Smooth muscle cell (in vitro differentiated cells): ENCODE results near the gene SORL1. TPM values are rescaled to one million over a fixed set of nuclear protein-coding genes. Genes with fewer than 3 reads are reported as not detected.

Source experiments
- DNase-seq: peaks from one replicate; lab custom pipeline; 2025; ENCODE audit not compliant: unreplicated experiment; lab: John Stamatoyannopoulos, UW
- H2AFZ ChIP-seq: fragments of 200-600 bp; sonication (generic); 2 replicates; pipeline ENCODE4 v1.6.0; 2016; ENCODE audit warnings: antibody characterized with exemption, low read depth, mild to moderate bottlenecking
- H3F3A ChIP-seq: fragments of 200-600 bp; sonication (generic); 2 replicates; pipeline ENCODE4 v1.6.0; 2017; ENCODE audit warnings: antibody characterized with exemption, low read depth
- H3K27ac ChIP-seq: fragments of 200-600 bp; sonication (generic); 2 replicates; pipeline ENCODE4 v1.5.1; 2016; ENCODE audit warnings: low read depth, mild to moderate bottlenecking
- H3K27me3 ChIP-seq: fragments of 200-600 bp; sonication (generic); 2 replicates; pipeline ENCODE4 v1.6.1; 2016; ENCODE audit warnings: low read depth, mild to moderate bottlenecking
- H3K36me3 ChIP-seq: fragments of 200-600 bp; sonication (generic); 2 replicates; pipeline ENCODE4 v1.5.1; 2016; ENCODE audit warnings: low read depth
- H3K4me1 ChIP-seq: fragments of 200-600 bp; sonication (generic); 2 replicates; pipeline ENCODE4 v1.5.1; 2016; ENCODE audit warnings: low read depth
- H3K4me2 ChIP-seq: fragments of 200-600 bp; sonication (generic); 2 replicates; pipeline ENCODE4 v1.6.0; 2016; ENCODE audit warnings: mild to moderate bottlenecking
- H3K4me3 ChIP-seq: fragments of 200-600 bp; sonication (generic); 2 replicates; pipeline ENCODE4 v1.5.1; 2016; ENCODE audit warnings: mild to moderate bottlenecking
- H3K79me2 ChIP-seq: fragments of 200-600 bp; sonication (generic); 2 replicates; pipeline ENCODE4 v1.6.0; 2016; ENCODE audit warnings: low read depth, mild to moderate bottlenecking
- H3K9ac ChIP-seq: fragments of 200-600 bp; sonication (generic); 2 replicates; pipeline ENCODE4 v1.6.0; 2016; ENCODE audit warnings: low read depth
- H3K9me3 ChIP-seq: fragments of 200-600 bp; sonication (generic); replicated peaks from 2 replicates; pipeline ENCODE4 v1.5.1; 2016; ENCODE audit warnings: low read depth
- H4K20me1 ChIP-seq: fragments of 200-600 bp; sonication (generic); 2 replicates; pipeline ENCODE4 v1.6.0; 2016; ENCODE audit warnings: low read depth
- WGBS: methylation state at CpG from one replicate; pipeline ENCODE4 v1.1.7; 2016; ENCODE audit warnings: low lambda C conversion rate; 5-methylcytosine and 5-hydroxymethylcytosine counted together
- polyA plus RNA-seq: library from polyadenylated mRNA; unstranded; fragments of >200 nt; fragmentation: Nextera tagmentation; extraction: Ambion mirVana; gene quantifications from 2 replicates; pipeline ENCODE4 v1.2.1, GENCODE V29; 2016
- total RNA-seq: library from RNA; depleted of rRNA; stranded (reverse); fragments of >200 nt; gene quantifications from 2 replicates; pipeline ENCODE4 v1.2.3, GENCODE V29; 2014
- TF ChIP-seq, protein P1 (sequence below): fragments of 200-600 bp; sonication (generic); IDR thresholded peaks from 2 replicates; pipeline ENCODE4 v1.5.1; 2017; ENCODE audit warnings: borderline replicate concordance, mild to moderate bottlenecking, antibody characterized with exemption; ENCODE audit not compliant: insufficient read depth, poor library complexity, severe bottlenecking

Gene SORL1
- total and polyA plus RNA-seq, 2 experiments from 2014 or later: 1.2 to 5.8 TPM

DNA sequence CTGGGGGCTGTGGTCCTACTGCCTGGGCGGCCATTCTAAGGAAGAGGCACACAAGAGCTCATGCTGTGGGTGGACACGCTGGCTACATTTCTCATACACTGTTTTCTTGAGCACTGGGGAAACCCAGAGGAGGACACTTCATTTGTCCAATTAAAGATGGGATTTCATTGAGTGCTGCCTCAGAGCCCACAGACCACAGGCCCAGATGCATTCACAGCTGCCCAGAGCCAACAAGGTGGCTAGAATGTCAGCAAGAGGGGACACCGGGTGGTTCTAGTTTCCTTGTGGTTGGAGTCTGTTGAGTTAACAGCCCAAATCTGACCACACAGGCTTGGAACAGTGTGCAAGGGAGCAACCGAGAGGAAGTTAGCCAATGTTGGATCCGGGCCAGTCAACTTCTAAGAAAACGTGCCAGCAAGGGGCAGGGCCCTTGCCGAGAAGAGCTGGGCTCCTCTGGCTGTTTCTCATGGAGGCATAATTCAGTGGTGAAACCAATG, 35.0 kb upstream of the SORL1 start:
- Histone ChIP-seq H4K20me1 (no peaks in the 10 kb centered on the region), H3K36me3 (no peaks in the 10 kb centered on the region), H3K4me1 (no peaks in the 10 kb centered on the region), H3K27ac (no peak overlapping the region), H3K4me2 (no peak overlapping the region), H3K27me3 (no peaks in the 10 kb centered on the region), H2AFZ (no peak overlapping the region), H3K79me2 (no peaks in the 10 kb centered on the region), H3K9me3 (no peaks in the 10 kb centered on the region), H3K4me3 (no peak overlapping the region), H3K9ac (no peak overlapping the region), H3F3A (no peaks in the 10 kb centered on the region)
- DNase-seq: no peak
- TF ChIP-seq, protein P1, sequence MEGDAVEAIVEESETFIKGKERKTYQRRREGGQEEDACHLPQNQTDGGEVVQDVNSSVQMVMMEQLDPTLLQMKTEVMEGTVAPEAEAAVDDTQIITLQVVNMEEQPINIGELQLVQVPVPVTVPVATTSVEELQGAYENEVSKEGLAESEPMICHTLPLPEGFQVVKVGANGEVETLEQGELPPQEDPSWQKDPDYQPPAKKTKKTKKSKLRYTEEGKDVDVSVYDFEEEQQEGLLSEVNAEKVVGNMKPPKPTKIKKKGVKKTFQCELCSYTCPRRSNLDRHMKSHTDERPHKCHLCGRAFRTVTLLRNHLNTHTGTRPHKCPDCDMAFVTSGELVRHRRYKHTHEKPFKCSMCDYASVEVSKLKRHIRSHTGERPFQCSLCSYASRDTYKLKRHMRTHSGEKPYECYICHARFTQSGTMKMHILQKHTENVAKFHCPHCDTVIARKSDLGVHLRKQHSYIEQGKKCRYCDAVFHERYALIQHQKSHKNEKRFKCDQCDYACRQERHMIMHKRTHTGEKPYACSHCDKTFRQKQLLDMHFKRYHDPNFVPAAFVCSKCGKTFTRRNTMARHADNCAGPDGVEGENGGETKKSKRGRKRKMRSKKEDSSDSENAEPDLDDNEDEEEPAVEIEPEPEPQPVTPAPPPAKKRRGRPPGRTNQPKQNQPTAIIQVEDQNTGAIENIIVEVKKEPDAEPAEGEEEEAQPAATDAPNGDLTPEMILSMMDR: no peak
- 62% methylated on average over 7 of the region's 7 CpGs for WGBS

DNA sequence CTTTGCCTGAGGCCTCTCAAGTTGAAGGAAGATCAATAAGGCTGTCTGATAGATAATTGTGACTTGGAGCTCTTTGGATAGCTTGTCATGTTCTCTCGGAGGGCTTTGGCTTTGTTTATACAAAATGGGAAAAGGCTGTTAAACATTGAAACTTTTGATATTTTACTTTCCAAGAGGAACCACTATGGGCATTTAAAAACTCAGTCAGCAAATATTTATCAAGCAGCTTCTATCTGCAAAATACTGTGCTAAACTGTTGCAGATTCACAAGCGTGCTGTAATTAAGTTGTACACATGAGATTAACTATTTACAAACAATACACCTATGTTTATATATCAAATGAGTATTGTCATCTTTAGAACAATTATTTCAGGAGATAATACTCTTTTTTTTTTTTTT, 34.5 kb upstream of the SORL1 start:
- Histone ChIP-seq H4K20me1 (no peaks in the 10 kb centered on the region), H3K27ac (no peak overlapping the region), H3K9me3 (no peaks in the 10 kb centered on the region), H3K4me3 (no peak overlapping the region), H3K27me3 (no peaks in the 10 kb centered on the region), H3F3A (no peaks in the 10 kb centered on the region), H3K36me3 (no peaks in the 10 kb centered on the region), H3K4me1 (no peaks in the 10 kb centered on the region), H3K9ac (no peak overlapping the region), H2AFZ (no peak overlapping the region), H3K79me2 (no peaks in the 10 kb centered on the region), H3K4me2 (no peak overlapping the region)
- DNase-seq: no peak
- TF ChIP-seq, protein P1: no peak
- WGBS: 80% methylated on average over 2 of the region's 2 CpGs

DNA sequence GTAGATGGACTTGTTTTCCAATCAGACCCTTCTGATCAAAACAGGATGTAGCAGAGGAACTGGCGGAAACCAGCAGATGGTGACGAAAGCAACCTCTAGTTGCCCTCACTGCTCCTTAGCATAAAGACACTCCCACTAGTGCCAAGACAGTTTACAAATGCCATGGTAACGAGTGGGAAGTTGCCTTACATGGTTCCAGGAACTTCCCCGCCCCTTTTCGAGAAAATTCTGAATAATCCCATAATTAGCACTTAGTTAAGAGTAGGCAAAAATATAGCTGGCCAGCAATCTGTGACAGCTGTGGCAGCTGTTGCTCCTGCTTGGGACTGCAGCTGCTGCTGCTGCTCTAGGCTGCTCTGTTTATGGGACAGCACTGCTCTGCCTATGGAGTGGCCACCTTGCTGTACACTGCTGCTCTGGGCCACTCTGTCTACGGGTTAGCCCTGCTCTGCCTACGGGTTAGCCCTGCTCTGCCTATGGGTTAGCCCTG, 33.4 kb upstream of the SORL1 start:
- no peaks in the 10 kb centered on the region for H3K79me2 ChIP-seq
- DNase-seq: no peak
- H3K9ac ChIP-seq: no peak overlapping the region
- no peaks in the 10 kb centered on the region for H4K20me1 ChIP-seq
- TF ChIP-seq, protein P1: no peak
- 80% methylated on average over 7 of the region's 7 CpGs for WGBS
- no peak overlapping the region for H2AFZ ChIP-seq
- H3K27ac ChIP-seq: no peak overlapping the region
- no peak overlapping the region for H3K4me2 ChIP-seq
- H3K4me3 ChIP-seq: no peak overlapping the region
- no peaks in the 10 kb centered on the region for H3K27me3 ChIP-seq
- no peaks in the 10 kb centered on the region for H3K9me3 ChIP-seq
- no peaks in the 10 kb centered on the region for H3K4me1 ChIP-seq
- H3K36me3 ChIP-seq: no peaks in the 10 kb centered on the region
- no peaks in the 10 kb centered on the region for H3F3A ChIP-seq

DNA sequence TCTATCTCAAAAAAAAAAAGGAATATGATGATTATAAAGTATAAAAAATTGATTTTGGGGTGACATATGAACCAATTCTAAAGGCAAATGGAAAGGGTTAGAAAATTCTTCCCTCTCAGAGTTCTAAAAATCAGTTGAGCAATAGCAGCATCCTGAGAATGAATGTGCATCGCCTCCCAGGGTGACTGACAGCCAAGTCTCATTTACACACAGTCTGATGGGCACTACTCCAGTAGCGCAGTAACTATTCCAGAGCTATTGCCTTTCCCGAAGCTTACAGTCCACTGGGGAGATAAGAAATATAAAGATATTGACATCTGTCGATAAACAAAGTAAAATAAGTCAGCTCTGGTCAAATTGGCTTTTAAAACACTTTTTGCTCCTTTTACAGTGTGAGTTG, 32.3 kb upstream of the SORL1 start:
- WGBS: 53% methylated on average over 4 of the region's 4 CpGs
- no peak for DNase-seq
- Histone ChIP-seq H3K9ac (no peak overlapping the region), H2AFZ (no peak overlapping the region), H3K79me2 (no peaks in the 10 kb centered on the region), H3K27ac (no peak overlapping the region), H3K27me3 (no peaks in the 10 kb centered on the region), H3K4me2 (no peak overlapping the region), H3F3A (no peaks in the 10 kb centered on the region), H3K36me3 (no peaks in the 10 kb centered on the region), H3K4me3 (no peak overlapping the region), H4K20me1 (no peaks in the 10 kb centered on the region), H3K4me1 (no peaks in the 10 kb centered on the region), H3K9me3 (no peaks in the 10 kb centered on the region)
- TF ChIP-seq, protein P1: no peak
